ENCODE results near the gene RABL2B. TPM values are rescaled to one million over a fixed set of nuclear protein-coding genes. Genes with fewer than 3 reads are reported as not detected.

Gene RABL2B
- total RNA-seq, 1 experiment from 2014 or later = 24.0 TPM

- TF ChIP-seq USF2 (CRISPR knock-in tag; IDR thresholded peaks at IDR 0.05) (no peak), ARID4B (CRISPR knock-in tag; IDR thresholded peaks at IDR 0.05; ENCODE audit: borderline replicate concordance) (no peak), PRRX2 (CRISPR knock-in tag; IDR thresholded peaks at IDR 0.05) (no peak), JAZF1 (CRISPR knock-in tag; IDR thresholded peaks at IDR 0.05) (no peak), ZNF121 (CRISPR knock-in tag; IDR thresholded peaks at IDR 0.05) (no peak), RORB (CRISPR knock-in tag; IDR thresholded peaks at IDR 0.05) (no peak), FOXK1 (CRISPR knock-in tag; IDR thresholded peaks at IDR 0.05) (no peak), ZNF425 (CRISPR knock-in tag; conservative IDR thresholded peaks at IDR 0.05) (no peak)
Measured at GRCh38 chr22:50727678-50728522, 55.5 kb downstream of the RABL2B start (continued).

GRCh38 chr22:50726643-50727340 lies 56.6 kb downstream of the RABL2B start:
- Mint-ChIP-seq H3K4me1 (peaks cover 4% of the 10 kb centered on the region), H3K27ac (no peak overlapping the region), H3K9me3 (no peaks in the 10 kb centered on the region), H3K4me3 (no peak overlapping the region), H3K27me3 (ENCODE audit: low read depth) (peaks cover 42% of the 10 kb centered on the region), H3K36me3 (no peaks in the 10 kb centered on the region)
- POLR2A ChIA-PET = no interaction called here
- no peak for TF ChIP-seq MLX (CRISPR knock-in tag; IDR thresholded peaks at IDR 0.05)
- no peak for TF ChIP-seq ZNF425 (CRISPR knock-in tag; conservative IDR thresholded peaks at IDR 0.05)
- no peak for TF ChIP-seq ZNF512 (CRISPR knock-in tag; IDR thresholded peaks at IDR 0.05; ENCODE audit: borderline replicate concordance)
- no peak for TF ChIP-seq ZNF232 (CRISPR knock-in tag; IDR thresholded peaks at IDR 0.05)
- TF ChIP-seq SMAD4 (CRISPR knock-in tag; IDR thresholded peaks at IDR 0.05) = no peak
- no peak for TF ChIP-seq TCF7 (CRISPR knock-in tag; IDR thresholded peaks at IDR 0.05; ENCODE audit: low read depth)
- no peak for TF ChIP-seq USF2 (CRISPR knock-in tag; IDR thresholded peaks at IDR 0.05)
- TF ChIP-seq USF1 (CRISPR knock-in tag; IDR thresholded peaks at IDR 0.05) = no peak
- peak; percentile 57 for ATAC-seq
- CTCF ChIA-PET = interaction anchor here (0.7 to 2.1 kb wide), 5 partner anchors 12 to 201 kb away, joined by 3 to 6 read pairs (median 4); partner anchors contain the start of gene SCO2
- no peak for DNase-seq (ENCODE audit: low spot score)
